HG02763 (cell line): ENCODE results near the gene LRRC27.

Source experiments
- ATAC-seq: cut with Tn5 transposase; IDR thresholded peaks from one replicate; pipeline ENCODE4 v1.9.1; 2021; ENCODE audit warnings: mild to moderate bottlenecking, moderate library complexity; ENCODE audit not compliant: unreplicated experiment

The LRRC27 gene

GRCh38 chr10:132300582-132300981 lies 31.4 kb upstream of the LRRC27 start:
- ATAC-seq: no peak

DNA sequence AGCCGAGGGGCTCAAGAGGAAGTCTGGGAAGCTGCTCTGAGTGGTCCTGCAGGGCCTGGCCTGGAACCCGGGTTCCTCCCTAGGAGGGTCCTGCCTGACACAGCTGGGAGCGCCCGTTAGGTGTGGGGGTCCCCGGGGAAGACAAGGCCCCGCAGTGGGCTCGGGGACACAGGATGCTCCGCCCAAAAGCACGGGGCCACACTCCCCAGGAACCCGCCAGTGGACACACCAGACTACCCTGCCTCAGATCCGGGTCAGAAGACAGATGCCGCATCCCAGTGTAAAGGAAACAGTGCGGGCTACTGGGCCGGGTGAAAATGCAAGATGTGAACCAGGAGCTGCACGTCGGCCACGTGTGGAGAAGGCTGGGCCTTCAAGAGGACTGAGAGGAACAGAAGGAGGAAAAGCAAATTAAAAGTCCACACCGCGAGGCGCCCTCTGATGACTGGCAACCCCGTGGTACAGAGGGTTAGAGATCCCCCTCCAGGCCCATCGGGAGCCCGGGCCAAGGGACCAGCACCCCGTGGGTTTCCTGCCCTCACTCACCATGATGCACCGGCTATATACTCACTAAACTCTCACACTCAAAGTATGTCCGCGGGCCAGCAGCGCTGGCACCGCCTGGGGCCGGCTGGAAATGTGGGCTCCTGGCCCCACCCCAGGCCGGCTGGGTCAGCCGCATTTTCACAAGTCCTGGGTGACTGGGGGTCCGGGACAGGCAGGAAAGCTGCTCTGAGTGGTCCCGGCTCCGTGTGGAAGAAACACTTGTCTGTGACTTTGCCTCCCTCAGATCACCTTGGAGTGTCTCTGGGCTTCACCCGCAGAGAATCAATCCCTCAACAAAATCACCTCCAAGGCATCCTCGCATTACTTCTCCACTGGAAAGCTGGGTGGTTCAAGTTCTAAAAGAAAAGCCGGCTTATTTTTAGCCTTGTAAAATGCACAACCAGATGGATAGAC lies 30.3 kb upstream of the LRRC27 start:
- ATAC-seq: no peak

DNA sequence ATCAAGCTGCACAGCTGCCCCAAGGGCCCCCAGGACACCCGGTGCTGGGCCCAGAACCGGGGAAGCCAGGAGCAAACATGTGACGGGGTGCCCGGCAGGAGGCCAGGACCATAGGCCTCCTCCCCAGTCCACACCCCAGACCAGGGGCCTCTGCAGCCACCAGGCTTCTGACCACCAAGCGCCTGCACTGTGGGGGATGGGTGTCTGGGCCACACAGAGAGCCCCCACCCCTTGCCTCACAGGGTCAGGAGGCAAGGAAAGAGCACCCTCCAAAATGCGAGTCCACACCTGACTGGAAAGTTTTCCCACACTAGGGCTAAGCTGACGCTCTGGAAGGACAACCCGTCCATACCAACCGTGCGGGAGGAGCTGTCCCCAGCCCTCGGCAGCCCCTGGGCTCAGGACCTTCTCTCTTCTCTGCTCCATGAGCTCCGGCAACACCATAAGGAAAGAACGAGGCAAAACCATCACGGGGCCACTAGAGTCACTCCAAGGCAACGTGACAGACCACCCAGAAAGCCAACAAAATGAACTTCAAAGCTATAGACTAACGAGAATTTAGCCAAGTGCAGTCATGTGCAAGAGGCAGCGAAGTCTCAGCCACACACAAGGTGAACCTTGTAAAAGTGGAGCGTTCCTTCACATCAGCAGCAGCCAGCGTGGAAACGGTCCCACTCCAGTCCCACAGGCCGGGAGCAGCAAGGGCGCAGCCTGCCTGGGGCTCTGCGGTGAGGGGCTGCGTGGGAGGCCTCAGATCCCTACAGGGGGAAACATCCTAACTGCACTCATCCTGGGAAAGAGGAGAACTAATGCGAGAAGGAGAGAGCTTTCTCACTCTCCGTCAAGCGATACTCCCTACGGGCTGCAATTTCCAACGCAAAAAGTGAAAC lies 29.3 kb upstream of the LRRC27 start:
- ATAC-seq: no peak

GRCh38 chr10:132303361-132304115 lies 28.5 kb upstream of the LRRC27 start:
- ATAC-seq: no peak

- no peak for ATAC-seq
Measured at GRCh38 chr10:132304756-132305509, 27.1 kb upstream of the LRRC27 start.

DNA sequence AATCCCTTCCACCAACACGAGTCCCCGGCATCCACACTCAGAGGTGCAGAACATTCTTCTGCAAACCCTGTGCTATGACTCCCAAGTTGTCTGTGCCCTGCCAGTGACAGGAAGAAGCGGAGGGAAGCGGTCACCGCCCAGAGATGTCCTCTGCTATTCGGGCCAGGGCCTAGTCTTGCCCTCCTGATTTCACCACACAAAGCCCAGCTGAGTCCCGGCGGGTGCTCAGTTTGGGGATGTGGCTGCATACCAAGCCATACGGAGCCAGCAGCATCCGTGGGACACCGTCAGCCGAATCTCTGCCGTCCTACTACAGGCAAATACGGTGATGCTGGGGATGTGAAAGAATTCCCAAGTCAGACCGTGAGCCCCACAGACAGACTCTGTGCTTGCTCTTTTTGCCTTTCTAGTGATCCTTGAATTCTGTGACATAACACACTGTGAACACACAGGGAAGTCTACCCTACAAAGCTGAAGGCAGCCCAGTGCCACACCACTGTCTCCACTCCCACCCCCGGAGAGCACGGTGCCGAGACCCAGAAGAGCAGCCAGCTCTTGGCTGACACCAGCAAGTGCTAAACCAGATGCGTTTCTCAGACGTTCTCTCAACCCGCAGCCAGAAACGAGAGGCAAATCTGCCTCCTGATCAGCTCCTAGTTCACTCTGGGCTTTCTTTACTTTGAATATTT lies 26.2 kb upstream of the LRRC27 start:
- no peak for ATAC-seq

- ATAC-seq: no peak
Measured at GRCh38 chr10:132306343-132306685, 25.7 kb upstream of the LRRC27 start.

DNA sequence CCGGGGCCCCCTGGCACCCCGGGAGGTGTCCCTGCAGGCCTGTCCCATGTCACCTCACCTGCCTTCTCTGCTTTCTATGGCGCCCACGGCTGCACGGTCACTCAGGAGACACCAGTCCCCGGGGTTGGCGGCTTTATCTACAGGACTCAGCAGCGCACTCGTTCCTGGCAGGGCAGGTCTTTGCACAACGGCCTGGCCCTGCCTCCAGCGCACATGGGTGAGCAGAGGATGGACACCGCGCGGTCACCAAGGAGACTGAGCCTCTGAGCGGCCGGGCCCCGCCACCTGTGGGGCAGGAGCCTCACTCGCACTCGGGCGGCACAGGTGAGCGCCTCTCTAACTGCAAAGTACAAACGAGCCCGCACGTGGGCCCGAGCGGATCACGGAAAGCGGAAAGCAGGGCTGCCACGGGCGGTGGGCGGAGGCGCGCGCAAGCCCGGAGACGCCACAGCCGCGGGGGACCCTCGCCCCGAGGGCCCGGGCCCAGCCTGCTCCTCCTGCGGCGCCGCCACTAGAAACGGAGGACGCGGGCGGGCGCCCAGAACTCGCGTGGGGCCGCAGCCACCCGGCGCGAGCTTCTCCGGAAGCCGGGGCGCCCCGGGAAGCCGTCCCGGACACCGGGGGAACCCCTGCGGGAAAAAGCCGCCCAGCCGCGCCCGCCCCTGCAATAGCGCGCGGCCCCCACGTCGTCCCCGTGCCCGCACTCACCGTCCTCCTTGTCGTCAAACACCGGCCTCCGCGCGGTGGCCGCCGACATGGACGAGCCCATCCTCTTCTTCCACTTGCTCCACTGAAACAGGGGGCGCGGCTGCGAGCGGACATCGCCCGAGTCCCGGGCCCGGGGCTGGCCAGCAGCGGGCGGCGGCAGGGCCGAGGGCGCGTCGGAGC lies 24.9 kb upstream of the LRRC27 start:
- ATAC-seq: peak; percentile 9

DNA sequence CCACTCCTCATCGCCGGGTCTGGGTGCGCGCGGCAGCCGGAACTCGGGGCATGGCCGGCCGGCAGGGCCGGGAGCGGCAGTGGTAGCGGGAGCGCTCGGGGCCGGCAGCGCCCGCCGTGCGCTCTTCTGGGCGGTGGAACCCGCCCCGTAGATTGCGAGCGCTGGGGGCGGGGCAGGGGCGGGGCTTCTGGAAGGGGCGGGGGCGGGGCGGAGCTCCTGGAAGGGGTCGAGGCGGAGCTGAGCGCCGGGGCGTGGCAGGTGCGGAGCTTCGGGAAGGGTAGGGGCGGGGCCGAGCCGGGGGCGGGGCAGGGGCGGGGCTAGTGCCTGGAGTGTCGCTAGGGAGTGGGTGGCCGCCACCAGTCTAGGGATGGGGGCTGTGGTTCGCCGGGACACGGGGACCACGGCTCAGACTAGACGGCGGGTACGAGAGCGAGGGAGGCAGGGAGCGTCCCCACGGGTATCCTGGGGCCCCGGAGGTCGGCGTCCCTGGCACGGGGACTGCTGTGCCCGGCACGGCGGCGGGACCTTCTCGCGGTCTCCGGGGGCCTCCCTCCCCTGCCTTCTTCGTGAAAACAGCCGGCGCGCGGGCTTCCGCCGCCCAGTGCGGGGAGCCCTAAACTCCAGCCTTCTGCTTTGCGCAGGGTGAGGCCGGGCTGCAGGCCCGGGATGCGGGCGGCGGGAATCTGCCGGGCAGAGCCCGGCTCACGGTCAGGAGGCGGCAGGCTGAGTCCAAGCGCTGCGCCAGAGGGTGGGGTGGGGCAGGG lies 24.0 kb upstream of the LRRC27 start, which contains the start of gene STK32C:
Gene STK32C (minus strand): TSS at position 128 of the 764 bp plus-strand sequence. CDS start 117 bp downstream, at position 11.
- peak; percentile 64 for ATAC-seq

DNA sequence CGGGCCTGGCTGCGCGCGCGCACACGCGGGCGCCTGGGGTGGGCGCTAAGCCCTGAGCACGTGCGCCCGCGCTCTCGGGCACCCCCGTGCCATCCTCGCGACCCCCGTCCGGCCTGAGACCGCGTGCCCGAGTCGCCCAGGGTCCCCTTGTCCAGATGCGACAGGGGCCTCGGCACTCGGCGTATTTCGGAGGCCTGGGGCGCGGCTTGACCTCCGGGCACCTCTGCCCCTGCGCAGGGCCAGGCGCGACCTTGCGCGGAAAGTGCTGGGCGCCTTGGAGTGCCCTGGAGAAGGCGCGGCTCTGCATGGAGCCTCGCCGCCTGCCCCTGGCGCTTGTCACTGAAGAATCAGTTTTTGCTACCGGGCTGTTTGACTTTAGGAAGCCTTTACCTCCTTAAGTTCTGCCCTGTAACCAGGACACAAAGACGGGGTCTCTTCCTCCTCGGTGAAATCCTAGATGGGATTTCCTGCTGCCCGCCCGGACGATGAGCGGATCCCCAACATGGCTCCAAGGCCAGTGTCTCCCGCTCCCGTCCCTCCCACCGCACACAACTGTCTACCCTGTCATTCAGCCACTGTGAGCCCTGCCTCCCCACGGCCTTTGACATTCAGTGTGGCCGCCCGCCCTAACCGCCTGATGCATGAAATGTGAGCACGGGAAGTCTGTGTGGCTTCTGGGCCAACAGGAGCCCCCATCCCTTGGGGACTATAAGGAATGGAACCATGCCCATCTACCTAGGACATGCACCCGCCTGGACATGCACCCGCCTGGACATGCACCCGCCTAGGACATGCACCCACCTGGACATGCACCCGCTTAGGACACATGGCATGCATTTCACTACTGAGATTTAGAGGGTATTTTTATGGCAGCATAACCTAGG lies 23.2 kb upstream of the LRRC27 start:
- no peak for ATAC-seq

DNA sequence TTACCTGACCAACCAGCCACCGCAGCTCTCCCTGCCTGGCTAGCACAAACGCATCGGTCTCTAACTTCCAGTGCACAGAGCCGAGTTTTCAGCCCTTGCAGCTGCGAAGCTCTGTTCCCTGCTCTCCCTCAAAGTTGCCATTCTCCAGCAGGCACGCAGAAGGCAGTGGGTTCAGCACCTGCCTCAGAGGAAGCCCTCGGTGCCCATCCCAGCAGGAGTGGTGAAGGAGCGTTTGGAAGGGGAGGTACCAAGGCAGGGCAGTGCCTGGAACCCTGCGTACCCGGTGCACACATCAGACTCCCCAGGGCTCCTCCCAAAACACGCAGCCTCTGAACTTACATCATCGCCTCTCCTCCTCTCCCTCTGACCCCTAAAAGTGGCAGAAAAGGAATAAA lies 22.5 kb upstream of the LRRC27 start:
- ATAC-seq: no peak

- no peak for ATAC-seq
Measured at GRCh38 chr10:132309879-132310591, 22.0 kb upstream of the LRRC27 start.

DNA sequence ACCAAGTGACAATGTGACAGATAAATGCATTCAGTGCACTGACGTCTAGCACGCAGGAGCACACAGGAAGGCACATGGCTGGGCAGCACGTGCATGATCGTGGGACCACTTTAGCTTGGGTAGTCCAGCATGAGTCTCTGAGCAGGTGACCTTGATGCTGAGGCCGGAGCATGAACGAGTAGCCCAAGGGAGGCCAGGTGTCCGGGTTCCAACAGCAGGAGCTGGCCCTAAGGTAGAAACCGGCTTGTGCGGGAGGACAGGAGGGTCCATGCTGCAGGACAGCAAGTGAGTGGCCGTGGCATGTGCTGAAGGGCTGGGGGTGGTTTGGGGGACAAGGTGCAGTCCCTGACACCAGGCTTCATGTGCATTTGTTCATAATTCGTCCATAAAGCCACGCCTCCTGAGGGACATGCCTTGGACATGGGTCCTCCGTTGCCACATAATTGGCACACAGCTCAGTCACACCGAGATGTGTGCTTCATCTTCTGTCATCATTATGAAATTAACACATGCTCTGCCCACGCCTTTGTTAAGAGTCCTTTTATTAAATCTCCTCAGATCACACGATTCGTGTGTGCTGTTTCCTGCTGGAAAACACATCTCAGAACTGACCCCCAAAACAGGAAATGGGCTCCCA lies 21.2 kb upstream of the LRRC27 start:
- ATAC-seq: no peak

DNA sequence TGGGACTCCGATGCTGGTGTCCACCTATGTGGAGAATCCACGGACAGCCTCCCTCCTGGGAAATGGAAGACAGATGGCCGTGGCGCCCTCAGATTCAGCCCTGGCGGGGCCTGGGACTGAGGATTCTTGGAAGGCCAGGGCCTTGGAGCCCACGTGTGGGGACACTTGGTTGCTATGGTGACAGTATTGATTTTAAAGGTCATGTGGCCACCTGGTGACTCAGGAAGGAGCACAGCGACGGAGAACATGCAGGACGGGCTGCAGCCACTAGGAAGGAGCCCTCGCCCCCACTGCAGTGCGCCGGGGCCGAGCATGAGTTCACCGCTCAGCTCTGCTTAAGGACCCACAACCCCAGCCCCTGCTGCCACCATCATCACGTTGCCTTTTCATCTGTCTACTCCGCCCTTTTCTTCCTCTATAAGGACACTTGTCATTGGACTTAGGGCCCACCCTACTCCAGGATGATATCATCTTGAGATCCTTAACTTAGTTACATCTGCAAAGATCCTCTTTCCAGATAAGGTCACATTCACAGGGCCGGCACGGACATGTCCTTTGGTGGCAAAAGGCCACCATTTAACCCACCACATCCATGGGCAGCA lies 20.6 kb upstream of the LRRC27 start:
- no peak for ATAC-seq

- no peak for ATAC-seq
Measured at GRCh38 chr10:132313305-132313704, 18.7 kb upstream of the LRRC27 start.
